HG03558 (cell line): ENCODE data around the gene HELQ.
"Not testable (repeated sequence)": the region's sequence is repeated elsewhere in the genome, so short reads cannot be mapped to it uniquely, and the experiment has no call there.

Source experiments
- ATAC-seq: cut with Tn5 transposase; IDR thresholded peaks from one replicate; pipeline ENCODE4 v1.9.1; 2021; ENCODE audit warnings: moderate number of reproducible peaks; ENCODE audit not compliant: unreplicated experiment; ENCODE audit errors: extremely low read depth

HELQ gene

GRCh38 chr4:83455281-83456183, at the start of gene HELQ, which contains the start of gene MRPS18C:
Gene HELQ, minus strand, starts transcription at chr4:83455823. Its CDS starts 130 bp downstream, at chr4:83455693.
Gene MRPS18C, plus strand, starts transcription at chr4:83456058. Its CDS starts 20 bp downstream, at chr4:83456078.
- ATAC-seq = peak; percentile 91

- ATAC-seq = no peak
These were observed 49.4 kb upstream of the HELQ start for GRCh38 chr4:83504996-83505395.

GRCh38 chr4:83504503-83504902, 48.9 kb upstream of the HELQ start:
- ATAC-seq = no peak

GRCh38 chr4:83503974-83504373, 48.4 kb upstream of the HELQ start:
- ATAC-seq = no peak

- ATAC-seq = not testable (repeated sequence)
These were observed 46.0 kb upstream of the HELQ start for GRCh38 chr4:83501671-83502070.

- ATAC-seq = no peak
These were observed 42.6 kb upstream of the HELQ start for GRCh38 chr4:83498187-83498586.

- ATAC-seq = not testable (repeated sequence)
These were observed 40.7 kb upstream of the HELQ start for GRCh38 chr4:83496085-83496917.

- no peak for ATAC-seq
These were observed 35.3 kb upstream of the HELQ start for GRCh38 chr4:83490876-83491450.

GRCh38 chr4:83489711-83490326, 34.2 kb upstream of the HELQ start:
- no peak for ATAC-seq

GRCh38 chr4:83486457-83487129, 31.0 kb upstream of the HELQ start:
- ATAC-seq = no peak

- ATAC-seq = peak; percentile 92
These were observed 29.2 kb upstream of the HELQ start, which contains the start of gene ABRAXAS1 for GRCh38 chr4:83484500-83485461. Gene ABRAXAS1, minus strand, starts transcription at chr4:83485100. Its CDS starts 28 bp downstream, at chr4:83485072.

GRCh38 chr4:83473966-83474365, 18.3 kb upstream of the HELQ start:
- ATAC-seq = no peak

- no peak for ATAC-seq
These were observed 17.8 kb upstream of the HELQ start for GRCh38 chr4:83473423-83473822.

GRCh38 chr4:83456184-83456501, 520 bp upstream of the HELQ start:
- no peak for ATAC-seq

- no peak for ATAC-seq
These were observed 937 bp downstream of the HELQ start for GRCh38 chr4:83454686-83455085.

- no peak for ATAC-seq
These were observed 6.6 kb downstream of the HELQ start for GRCh38 chr4:83449009-83449408.

- no peak for ATAC-seq
These were observed 14.7 kb downstream of the HELQ start for GRCh38 chr4:83440899-83441298.

GRCh38 chr4:83440148-83440814, 15.3 kb downstream of the HELQ start:
- no peak for ATAC-seq
